ENCODE data around the gene FRG2C.
"Not testable (repeated sequence)": the region's sequence is repeated elsewhere in the genome, so short reads cannot be mapped to it uniquely, and the experiment has no call there.

DNA sequence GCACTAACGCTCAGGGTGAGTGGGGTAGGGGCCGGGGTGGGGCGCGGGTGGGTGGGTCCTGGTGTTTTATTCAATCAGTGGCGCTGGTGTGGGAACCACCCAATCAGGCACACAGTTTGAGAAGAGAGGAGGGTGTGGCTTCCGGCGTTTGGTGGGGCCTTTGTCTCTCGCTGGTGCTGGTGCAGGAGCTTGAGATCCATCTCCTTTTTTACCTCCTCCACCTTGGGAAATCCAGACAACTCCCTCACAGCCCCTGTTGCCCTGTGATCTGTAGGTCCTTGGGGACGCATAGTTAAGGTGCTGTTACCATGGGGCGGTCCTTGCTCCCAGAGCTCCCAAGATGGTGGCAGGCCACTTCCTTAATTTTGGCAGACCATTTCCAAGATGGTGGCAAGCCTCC is 25.2 kb upstream of the FRG2C start:
- TF ChIP-seq CTCF (IDR thresholded peaks at IDR 0.05 in 4 of 5, conservative IDR thresholded peaks at IDR 0.05 in 1 of 5); POLR2A (IDR thresholded peaks at IDR 0.05): not testable (repeated sequence)
